Keratinocyte (primary cell): ENCODE results near the gene NOLC1. TPM values are rescaled to one million over a fixed set of nuclear protein-coding genes. Genes with fewer than 3 reads are reported as not detected.
"Not testable (repeated sequence)": the region's sequence is repeated elsewhere in the genome, so short reads cannot be mapped to it uniquely, and the experiment has no call there.

Source experiments
- DNase-seq: peaks from one replicate; pipeline ENCODE4 v3.0.0-alpha.2; 2011; ENCODE audit warnings: low read depth, missing footprints, low spot score
- FAIRE-seq: peaks from 2 replicates; lab custom pipeline; 2011; peaks lifted over from hg19 to GRCh38; lab: Jason Lieb, UNC
- H2AFZ ChIP-seq: 2 replicates; pipeline ENCODE4 v1.6.0; 2012; ENCODE audit warnings: low read length, control low read depth, inconsistent platforms; ENCODE audit not compliant: control insufficient read depth
- H3K27ac ChIP-seq: 2 replicates; pipeline ENCODE4 v1.5.1; 2011; ENCODE audit warnings: low read length; ENCODE audit not compliant: control insufficient read depth, insufficient read depth
- H3K27me3 ChIP-seq: 3 replicates; pipeline ENCODE4 v1.6.0; 2011; ENCODE audit warnings: low read length; ENCODE audit not compliant: control insufficient read depth, insufficient read depth; ENCODE audit errors: extremely low read depth
- H3K36me3 ChIP-seq, 2 experiments: 2 replicates in 1 of 2; 3 replicates in 1 of 2; pipeline ENCODE4 v1.5.1; 2011; ENCODE audit warnings: low read length in 2 of 2, mild to moderate bottlenecking in 1 of 2; ENCODE audit not compliant: control insufficient read depth in 2 of 2, insufficient read depth in 2 of 2; ENCODE audit errors: extremely low read depth in 1 of 2
- H3K4me1 ChIP-seq: 3 replicates; pipeline ENCODE4 v1.5.1; 2011; ENCODE audit warnings: low read length; ENCODE audit not compliant: control insufficient read depth, insufficient read depth; ENCODE audit errors: extremely low read depth
- H3K4me2 ChIP-seq: 3 replicates; pipeline ENCODE4 v1.6.0; 2011; ENCODE audit warnings: low read depth, low read length; ENCODE audit not compliant: control insufficient read depth, insufficient read depth; ENCODE audit errors: extremely low read depth
- H3K4me3 ChIP-seq, 3 experiments: fragments of 200-600 bp in 1 of 3; sonication (generic) in 1 of 3; 2 replicates in 2 of 3; 3 replicates in 1 of 3; pipeline ENCODE4 v1.5.1; 2011 to 2016; ENCODE audit warnings: low read length in 3 of 3, mild to moderate bottlenecking in 3 of 3, control low read depth in 2 of 3, inconsistent platforms in 1 of 3, low read depth in 1 of 3, mixed read lengths in 1 of 3, mixed run types in 1 of 3, moderate library complexity in 1 of 3; ENCODE audit not compliant: control insufficient read depth in 2 of 3, insufficient read depth in 2 of 3; ENCODE audit errors: extremely low read depth in 1 of 3
- H3K79me2 ChIP-seq: 2 replicates; pipeline ENCODE4 v1.6.0; 2012; ENCODE audit warnings: low read length; ENCODE audit not compliant: control insufficient read depth, insufficient read depth
- H3K9ac ChIP-seq: 3 replicates; pipeline ENCODE4 v1.6.0; 2011; ENCODE audit warnings: low read length; ENCODE audit not compliant: control insufficient read depth, insufficient read depth; ENCODE audit errors: extremely low read depth
- H3K9me1 ChIP-seq: 3 replicates; pipeline ENCODE4 v1.6.0; 2011; ENCODE audit warnings: low read length; ENCODE audit not compliant: control insufficient read depth, insufficient read depth; ENCODE audit errors: extremely low read depth
- H3K9me3 ChIP-seq: 2 replicates; pipeline ENCODE4 v1.5.1; 2012; ENCODE audit warnings: low read depth, low read length; ENCODE audit not compliant: control insufficient read depth
- H4K20me1 ChIP-seq: 3 replicates; pipeline ENCODE4 v1.6.0; 2011; ENCODE audit warnings: low read length; ENCODE audit not compliant: control insufficient read depth, insufficient read depth; ENCODE audit errors: extremely low read depth
- EZH2 ChIP-seq: IDR thresholded peaks from one replicate; pipeline ENCODE4 v1.6.1; 2012; ENCODE audit warnings: inconsistent platforms, mild to moderate bottlenecking, low read length, moderate library complexity
- dilution Hi-C: fragments of 300-500 bp; cut with MboI; formaldehyde crosslinking; loops from one replicate; pipeline ENCODE4 v1.7.0; 2020; ENCODE audit warnings: low sequenced_read_pairs; ENCODE audit not compliant: extremely low pct_ligation_motif_present
- polyA plus RNA-seq, 5 experiments: library from polyadenylated mRNA; depleted of rRNA in 3 of 5; stranded (reverse) in 3 of 5; stranded (forward) in 1 of 5; unstranded in 1 of 5; fragments of >200 nt; gene quantifications; 1 replicate in 1 of 5; 2 replicates in 3 of 5; 3 replicates in 1 of 5; pipeline versions ENCODE4 v1.2.1 to v1.2.3, GENCODE V29; 2011 to 2012; ENCODE audit warnings: missing spikeins in 2 of 5, low read depth in 1 of 5, low replicate concordance in 1 of 5
- TF ChIP-seq, protein P1 (sequence below), 3 experiments: IDR thresholded peaks in 1 of 3; conservative IDR thresholded peaks in 1 of 3; optimal IDR thresholded peaks in 1 of 3; 2 replicates in 2 of 3; 3 replicates in 1 of 3; pipeline versions ENCODE3 to v1.5.1; 2011; ENCODE audit warnings: low read length in 3 of 3, mild to moderate bottlenecking in 3 of 3, moderate library complexity in 2 of 3, control low read depth in 1 of 3, inconsistent platforms in 1 of 3; ENCODE audit not compliant: insufficient read depth in 2 of 3; ENCODE audit errors: extremely low read depth in 1 of 3

The NOLC1 gene
- polyA plus RNA-seq, 1 donor (not counting 4 experiments of a cell fraction or from before 2014, with no cell fraction given) = 126 TPM

DNA sequence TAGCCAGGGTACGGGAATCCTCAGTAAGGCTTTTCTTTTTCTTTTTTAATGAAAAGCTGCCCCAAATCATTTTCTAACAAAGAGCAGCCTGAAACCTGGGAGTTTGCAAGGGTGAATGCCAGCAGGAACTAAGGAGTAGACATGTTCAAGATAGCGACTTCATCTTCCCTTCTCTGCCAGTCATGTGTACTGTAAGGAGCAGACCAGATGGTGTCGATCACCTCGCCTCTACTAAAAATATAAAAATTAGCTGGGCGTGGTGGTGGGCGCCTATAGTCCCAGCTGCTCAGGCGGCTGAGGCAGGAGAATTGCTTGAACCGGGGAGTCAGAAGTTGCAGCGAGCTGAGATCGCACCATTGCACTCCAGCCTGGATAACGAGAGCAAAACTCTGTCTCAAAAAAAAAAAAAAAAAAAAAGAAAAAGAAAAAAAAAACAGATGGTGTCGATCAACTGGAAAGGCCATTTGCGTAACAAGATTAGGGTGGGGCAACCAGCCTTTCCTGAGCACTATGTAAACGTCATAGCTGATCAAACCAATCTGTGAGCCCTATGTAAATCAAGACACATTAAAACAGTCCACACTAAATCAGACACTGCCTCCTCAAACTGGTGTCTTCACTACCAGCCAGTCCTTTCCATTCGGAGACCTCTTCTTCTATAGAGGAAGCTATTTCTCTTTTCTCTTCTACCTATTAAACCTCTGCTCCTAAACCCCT is 33.8 kb downstream of the NOLC1 start:
- dilution Hi-C loops = no loop called here
- H3K27ac ChIP-seq = no peak overlapping the region
- no peak overlapping the region for H2AFZ ChIP-seq
- FAIRE-seq (no peak), DNase-seq (no peak)
- H3K4me3 ChIP-seq = no peak overlapping the region
- TF ChIP-seq, protein P1, sequence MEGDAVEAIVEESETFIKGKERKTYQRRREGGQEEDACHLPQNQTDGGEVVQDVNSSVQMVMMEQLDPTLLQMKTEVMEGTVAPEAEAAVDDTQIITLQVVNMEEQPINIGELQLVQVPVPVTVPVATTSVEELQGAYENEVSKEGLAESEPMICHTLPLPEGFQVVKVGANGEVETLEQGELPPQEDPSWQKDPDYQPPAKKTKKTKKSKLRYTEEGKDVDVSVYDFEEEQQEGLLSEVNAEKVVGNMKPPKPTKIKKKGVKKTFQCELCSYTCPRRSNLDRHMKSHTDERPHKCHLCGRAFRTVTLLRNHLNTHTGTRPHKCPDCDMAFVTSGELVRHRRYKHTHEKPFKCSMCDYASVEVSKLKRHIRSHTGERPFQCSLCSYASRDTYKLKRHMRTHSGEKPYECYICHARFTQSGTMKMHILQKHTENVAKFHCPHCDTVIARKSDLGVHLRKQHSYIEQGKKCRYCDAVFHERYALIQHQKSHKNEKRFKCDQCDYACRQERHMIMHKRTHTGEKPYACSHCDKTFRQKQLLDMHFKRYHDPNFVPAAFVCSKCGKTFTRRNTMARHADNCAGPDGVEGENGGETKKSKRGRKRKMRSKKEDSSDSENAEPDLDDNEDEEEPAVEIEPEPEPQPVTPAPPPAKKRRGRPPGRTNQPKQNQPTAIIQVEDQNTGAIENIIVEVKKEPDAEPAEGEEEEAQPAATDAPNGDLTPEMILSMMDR (optimal IDR thresholded peaks at IDR 0.05 in 1 of 3, IDR thresholded peaks at IDR 0.05 in 1 of 3, conservative IDR thresholded peaks at IDR 0.05 in 1 of 3; ENCODE audit: extremely low read depth in 1 of 3, insufficient read depth in 2 of 3, low read length in 3 of 3) = no peak
- no peak for TF ChIP-seq EZH2
- H4K20me1 ChIP-seq = no peaks in the 10 kb centered on the region
- H3K4me1 ChIP-seq = no peaks in the 10 kb centered on the region
- H3K9me3 ChIP-seq = no peaks in the 10 kb centered on the region
- no peaks in the 10 kb centered on the region for H3K79me2 ChIP-seq
- H3K9ac ChIP-seq = no peak overlapping the region
- H3K27me3 ChIP-seq = no peaks in the 10 kb centered on the region
- H3K4me2 ChIP-seq = no peak overlapping the region
- H3K36me3 ChIP-seq = no peaks in the 10 kb centered on the region
- no peaks in the 10 kb centered on the region for H3K9me1 ChIP-seq

DNA sequence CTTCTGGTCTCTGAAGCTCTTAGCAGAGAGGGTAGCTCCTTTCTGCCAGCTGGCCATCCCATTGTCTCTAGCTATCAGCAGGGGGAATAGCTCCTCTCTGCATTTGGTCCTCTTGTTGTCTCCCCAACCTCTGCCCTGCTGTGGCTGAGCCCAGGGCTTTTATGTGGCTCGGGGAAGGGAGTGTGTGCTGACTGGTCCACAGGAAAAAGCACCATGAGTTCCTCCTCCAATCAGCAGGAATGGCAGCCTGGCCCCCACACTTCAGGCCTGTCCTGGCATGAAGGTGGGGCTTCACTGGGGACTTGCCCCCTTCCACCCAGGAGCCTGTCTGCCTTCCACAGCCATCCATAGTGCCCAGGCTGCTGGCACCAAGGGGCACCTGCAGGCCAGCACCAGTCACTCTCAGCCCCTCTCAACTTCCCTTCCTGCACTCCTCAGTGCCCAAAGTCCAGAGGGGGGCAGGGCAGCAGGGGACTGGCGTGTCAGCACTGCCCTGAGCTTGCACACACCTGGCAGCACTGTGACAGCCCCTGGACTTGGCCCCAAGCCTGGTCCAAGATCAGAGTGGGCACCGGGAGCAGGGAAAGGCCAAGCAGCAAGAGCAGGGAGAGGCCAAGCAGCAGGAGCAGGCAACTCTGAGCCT is 36.2 kb downstream of the NOLC1 start:
- no peaks in the 10 kb centered on the region for H3K4me1 ChIP-seq
- dilution Hi-C loops = no loop called here
- no peak for FAIRE-seq
- H2AFZ ChIP-seq = no peak overlapping the region
- TF ChIP-seq, protein P1 (optimal IDR thresholded peaks at IDR 0.05 in 1 of 3, IDR thresholded peaks at IDR 0.05 in 1 of 3, conservative IDR thresholded peaks at IDR 0.05 in 1 of 3; ENCODE audit: extremely low read depth in 1 of 3, insufficient read depth in 2 of 3, low read length in 3 of 3) = no peak
- no peak for TF ChIP-seq EZH2
- no peaks in the 10 kb centered on the region for H3K9me3 ChIP-seq
- no peaks in the 10 kb centered on the region for H4K20me1 ChIP-seq
- H3K9ac ChIP-seq = no peak overlapping the region
- H3K9me1 ChIP-seq = no peaks in the 10 kb centered on the region
- DNase-seq = no peak
- H3K79me2 ChIP-seq = no peaks in the 10 kb centered on the region
- no peaks in the 10 kb centered on the region for H3K36me3 ChIP-seq
- no peak overlapping the region for H3K4me3 ChIP-seq
- H3K27ac ChIP-seq = no peak overlapping the region
- H3K4me2 ChIP-seq = no peak overlapping the region
- peaks cover 3% of the 10 kb centered on the region for H3K27me3 ChIP-seq

DNA sequence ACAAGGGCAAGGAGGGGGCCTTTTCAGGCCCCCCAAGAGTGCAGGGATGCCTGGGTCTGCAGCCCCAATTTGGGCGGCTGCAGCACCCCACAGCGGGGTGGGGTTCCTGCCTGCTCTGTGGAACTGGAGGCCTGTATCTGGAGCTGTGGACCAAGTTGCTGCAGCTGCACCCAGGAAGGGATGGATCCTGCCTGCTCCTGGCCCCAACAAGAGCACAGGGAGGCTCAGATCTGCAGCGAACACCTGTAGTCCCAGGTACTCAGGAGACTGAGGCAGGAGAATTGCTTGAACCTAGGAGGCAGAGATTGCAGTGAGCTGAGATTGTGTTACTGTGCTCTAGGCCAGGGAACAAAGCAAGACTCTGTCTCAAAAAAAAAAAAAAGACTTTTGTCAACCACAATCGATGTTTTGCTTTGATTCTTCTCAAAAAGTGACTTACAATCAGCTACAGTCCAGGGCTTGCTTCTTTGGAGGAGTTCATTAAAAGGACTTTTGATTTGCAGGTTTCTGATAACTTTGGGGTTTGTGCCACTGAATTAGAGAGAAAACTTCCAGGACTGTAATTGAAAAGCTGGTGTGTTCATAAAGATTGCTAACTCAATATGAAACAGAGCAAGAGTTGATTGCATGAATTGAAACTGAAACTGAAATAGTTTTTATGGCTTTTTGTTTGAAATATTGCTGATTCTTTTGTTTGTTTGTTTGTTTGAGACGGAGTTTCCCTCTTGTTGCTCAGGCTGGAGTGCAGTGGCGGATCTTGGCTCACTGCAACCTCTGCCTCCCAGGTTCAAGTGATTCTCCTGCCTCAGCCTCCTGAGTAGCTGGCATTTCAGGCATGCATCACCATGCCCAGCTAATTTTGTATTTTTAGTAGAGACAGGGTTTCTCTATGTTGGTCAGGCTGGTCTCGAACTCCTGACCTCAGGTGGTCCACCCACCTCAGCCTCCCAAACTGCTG is 37.0 kb downstream of the NOLC1 start:
- H3K4me3 ChIP-seq, H3K27ac ChIP-seq, H3K79me2 ChIP-seq, dilution Hi-C loops, H2AFZ ChIP-seq, H3K27me3 ChIP-seq, H3K36me3 ChIP-seq, H3K4me2 ChIP-seq, H4K20me1 ChIP-seq, H3K9ac ChIP-seq, H3K4me1 ChIP-seq, H3K9me3 ChIP-seq, FAIRE-seq, DNase-seq, H3K9me1 ChIP-seq: not testable (repeated sequence)
